Esophagus muscularis mucosa (tissue), 3 donors: Measurements from ENCODE around the gene ZSCAN10.

ENCODE experiments used
- POLR2A ChIP-seq: fragments of 450-650 bp; IDR thresholded peaks from one replicate; pipeline ENCODE4 v1.6.1; 2017; ENCODE audit warnings: antibody characterized with exemption, moderate library complexity, mild to moderate bottlenecking, low read depth
- TF ChIP-seq, protein P1 (sequence below), 3 experiments: fragments of 200-600 bp in 2 of 3; fragments of 450-650 bp in 1 of 3; sonication (generic) in 2 of 3; IDR thresholded peaks; one replicate each; pipeline ENCODE4 v1.5.1; 2017 to 2019; ENCODE audit warnings: antibody characterized with exemption in 3 of 3, mild to moderate bottlenecking in 2 of 3, moderate library complexity in 1 of 3

GRCh38 chr16:3071655-3072054, 27.4 kb downstream of the ZSCAN10 start:
- TF ChIP-seq, protein P1, sequence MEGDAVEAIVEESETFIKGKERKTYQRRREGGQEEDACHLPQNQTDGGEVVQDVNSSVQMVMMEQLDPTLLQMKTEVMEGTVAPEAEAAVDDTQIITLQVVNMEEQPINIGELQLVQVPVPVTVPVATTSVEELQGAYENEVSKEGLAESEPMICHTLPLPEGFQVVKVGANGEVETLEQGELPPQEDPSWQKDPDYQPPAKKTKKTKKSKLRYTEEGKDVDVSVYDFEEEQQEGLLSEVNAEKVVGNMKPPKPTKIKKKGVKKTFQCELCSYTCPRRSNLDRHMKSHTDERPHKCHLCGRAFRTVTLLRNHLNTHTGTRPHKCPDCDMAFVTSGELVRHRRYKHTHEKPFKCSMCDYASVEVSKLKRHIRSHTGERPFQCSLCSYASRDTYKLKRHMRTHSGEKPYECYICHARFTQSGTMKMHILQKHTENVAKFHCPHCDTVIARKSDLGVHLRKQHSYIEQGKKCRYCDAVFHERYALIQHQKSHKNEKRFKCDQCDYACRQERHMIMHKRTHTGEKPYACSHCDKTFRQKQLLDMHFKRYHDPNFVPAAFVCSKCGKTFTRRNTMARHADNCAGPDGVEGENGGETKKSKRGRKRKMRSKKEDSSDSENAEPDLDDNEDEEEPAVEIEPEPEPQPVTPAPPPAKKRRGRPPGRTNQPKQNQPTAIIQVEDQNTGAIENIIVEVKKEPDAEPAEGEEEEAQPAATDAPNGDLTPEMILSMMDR (IDR thresholded peaks at IDR 0.05) = no peak
- no peak for TF ChIP-seq POLR2A
